Left ventricle myocardium superior (tissue), 1 donor: ENCODE results near the gene CRABP2. TPM values are rescaled to one million over a fixed set of nuclear protein-coding genes. Genes with fewer than 3 reads are reported as not detected.
A peak's percentile ranks its signal among the peaks of the same experiment; 100 is the strongest.

Experiments
- ATAC-seq: fragments of 200-7000 bp; cut with Tn5 transposase; one replicate; pipeline ENCODE4 v1.9.1; 2020; ENCODE audit warnings: mild to moderate bottlenecking, moderate library complexity
- DNase-seq: peaks from one replicate; pipeline ENCODE4 v3.0.0-alpha.2; 2020
- intact Hi-C: fragments of 100-400 bp; cut with micrococcal nuclease; formaldehyde crosslinking; loops from one replicate; pipeline ENCODE4 v1.11.0; 2022
- total RNA-seq: library from RNA; stranded (reverse); fragmentation: NEBNext Ultra II Directional; extraction: Animal tissue kit (Norgen Biotek cat#: 25700); gene quantifications from one replicate; pipeline ENCODE4 v1.2.1, GENCODE V29; 2021
- donor health status: DM: no; HTN: yes; CAD: no; lungs with severe emphysema.

CRABP2 gene
- total RNA-seq, 1 donor from 2014 or later, result 0.74 TPM

DNA sequence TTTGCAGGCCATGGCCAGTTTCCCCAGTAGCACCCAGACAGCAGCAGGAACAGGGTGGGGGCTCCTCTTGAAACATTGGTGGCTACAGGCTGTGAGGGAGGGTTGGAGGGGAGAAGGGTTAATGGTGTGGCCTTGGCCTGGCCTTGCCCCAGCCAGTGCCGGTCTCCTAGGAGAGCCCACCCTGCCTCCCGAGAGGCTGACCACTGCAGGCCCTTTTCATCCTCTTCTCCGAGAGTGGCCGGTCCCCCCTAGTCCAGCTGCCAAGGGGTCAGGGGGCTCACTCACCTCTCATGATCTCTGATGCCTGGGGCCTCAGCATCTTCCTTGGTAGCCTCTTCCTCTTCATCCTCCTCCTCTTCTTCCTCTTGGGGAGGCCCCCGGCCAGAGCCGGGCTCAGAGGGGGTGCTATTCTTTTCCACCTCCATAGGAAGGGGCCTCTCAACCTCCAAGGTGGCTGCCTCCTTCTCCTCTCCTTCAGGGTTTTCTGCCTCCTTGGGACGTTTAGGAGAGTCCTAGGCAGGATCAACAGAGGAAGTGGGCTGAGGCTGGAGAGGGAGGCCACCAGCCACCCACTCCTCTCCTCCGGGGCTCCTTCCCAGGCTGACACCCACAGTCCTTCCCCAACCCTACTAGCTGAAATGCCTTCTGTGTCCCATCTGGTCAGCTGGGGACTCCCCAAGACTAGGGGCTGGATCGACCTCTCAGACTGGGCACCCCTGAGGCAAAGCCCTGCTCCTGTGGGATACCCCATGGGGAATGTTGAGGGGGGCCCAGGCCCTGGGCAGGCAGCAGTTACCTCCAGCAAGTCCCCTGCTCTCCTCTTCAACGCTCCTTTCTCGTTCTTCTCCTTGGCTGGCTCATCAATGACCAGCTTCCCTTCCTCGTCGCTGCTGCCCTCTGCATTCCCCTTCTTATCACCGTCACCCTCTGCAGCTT, 38.3 kb upstream of the CRABP2 start:
- no peak for ATAC-seq
- intact Hi-C loops, result no loop called here

GRCh38 chr1:156742801-156743200, 37.4 kb upstream of the CRABP2 start:
- no peak for ATAC-seq
- DNase-seq, result no peak
- intact Hi-C loops, result no loop called here

More for the DNA sequence above, 38.3 kb upstream of the CRABP2 start:
- DNase-seq, result no peak

DNA sequence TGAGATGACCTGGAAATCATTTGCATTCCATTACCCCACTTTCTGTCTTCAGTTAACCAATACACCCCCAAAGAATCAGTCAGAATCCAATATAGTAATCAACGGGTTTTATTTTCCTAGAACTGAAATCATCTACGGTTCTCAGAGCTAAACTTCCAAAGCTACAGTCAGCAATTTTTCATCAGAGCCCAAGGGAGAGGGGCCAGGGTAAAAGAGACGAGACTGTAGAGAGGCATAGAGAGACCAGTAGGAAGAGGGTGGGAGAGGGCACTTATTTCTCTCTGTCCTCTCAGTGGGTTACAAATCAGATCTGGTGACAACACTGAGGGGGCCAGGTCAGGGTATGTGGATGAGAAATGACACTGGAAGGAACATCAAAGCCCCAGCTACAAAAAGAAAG, 36.6 kb upstream of the CRABP2 start:
- DNase-seq (no peak), ATAC-seq (no peak)
- intact Hi-C loops, result no loop called here

- intact Hi-C loops, result no loop called here
- ATAC-seq, result peak; percentile 1
These were observed 36.1 kb upstream of the CRABP2 start for GRCh38 chr1:156741481-156741983.

GRCh38 chr1:156740741-156741480, 35.5 kb upstream of the CRABP2 start, which contains the start of gene MRPL24:
TSS of gene MRPL24 (minus strand) at chr1:156741088. CDS start at chr1:156738704, 2,384 bp downstream.
- intact Hi-C loops, result no loop called here
- DNase-seq (peak; percentile 97), ATAC-seq (peak; percentile 92)

More at GRCh38 chr1:156741481-156741983, 36.1 kb upstream of the CRABP2 start:
- DNase-seq, result no peak

GRCh38 chr1:156740237-156740740, 34.9 kb upstream of the CRABP2 start:
- ATAC-seq (peak; percentile 2), DNase-seq (no peak)
- intact Hi-C loops, result no loop called here

DNA sequence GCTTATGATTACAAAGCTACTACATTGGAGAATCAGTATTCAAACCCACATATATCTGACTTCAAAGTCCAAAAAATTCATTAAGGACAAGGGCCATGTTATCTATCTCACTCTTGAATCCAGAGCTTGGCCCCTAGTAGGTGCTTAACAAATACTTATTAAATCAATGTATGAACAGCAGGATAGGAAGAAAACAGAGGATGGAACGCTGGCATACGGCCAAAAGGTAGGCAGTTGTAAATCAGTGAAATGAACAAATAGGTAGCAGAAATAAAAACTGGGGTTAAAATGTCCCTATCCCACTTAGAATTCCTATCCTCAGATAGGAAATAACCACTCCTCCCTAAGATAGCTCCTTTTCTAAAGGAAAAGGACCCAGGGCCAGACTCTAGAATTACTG, 33.5 kb upstream of the CRABP2 start:
- DNase-seq, result no peak
- no peak for ATAC-seq
- intact Hi-C loops, result no loop called here

DNA sequence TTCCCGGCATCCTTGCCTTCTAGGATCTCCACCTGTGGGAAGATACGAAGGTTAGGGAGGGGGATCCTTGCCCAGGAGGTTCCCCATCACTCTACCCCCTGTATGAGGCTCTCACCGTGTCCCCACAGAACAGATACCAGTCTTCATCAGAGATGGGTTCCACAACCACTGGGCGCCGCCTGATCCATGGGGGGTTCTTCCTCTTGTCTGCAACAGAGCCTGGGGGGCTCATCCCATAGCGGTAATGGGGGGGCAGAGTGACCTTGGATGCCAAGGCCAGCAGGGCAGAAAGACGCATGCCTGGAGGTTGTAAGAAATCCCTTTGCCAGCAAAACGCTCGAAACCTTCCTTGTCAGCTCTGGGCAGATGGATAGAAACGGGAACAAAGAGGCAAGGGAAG, 33.0 kb upstream of the CRABP2 start:
- DNase-seq (no peak), ATAC-seq (no peak)

GRCh38 chr1:156733989-156734584, 28.7 kb upstream of the CRABP2 start:
- intact Hi-C loops, result no loop called here
- DNase-seq (no peak), ATAC-seq (no peak)

More for the DNA sequence above, 33.0 kb upstream of the CRABP2 start:
- intact Hi-C loops, result no loop called here

DNA sequence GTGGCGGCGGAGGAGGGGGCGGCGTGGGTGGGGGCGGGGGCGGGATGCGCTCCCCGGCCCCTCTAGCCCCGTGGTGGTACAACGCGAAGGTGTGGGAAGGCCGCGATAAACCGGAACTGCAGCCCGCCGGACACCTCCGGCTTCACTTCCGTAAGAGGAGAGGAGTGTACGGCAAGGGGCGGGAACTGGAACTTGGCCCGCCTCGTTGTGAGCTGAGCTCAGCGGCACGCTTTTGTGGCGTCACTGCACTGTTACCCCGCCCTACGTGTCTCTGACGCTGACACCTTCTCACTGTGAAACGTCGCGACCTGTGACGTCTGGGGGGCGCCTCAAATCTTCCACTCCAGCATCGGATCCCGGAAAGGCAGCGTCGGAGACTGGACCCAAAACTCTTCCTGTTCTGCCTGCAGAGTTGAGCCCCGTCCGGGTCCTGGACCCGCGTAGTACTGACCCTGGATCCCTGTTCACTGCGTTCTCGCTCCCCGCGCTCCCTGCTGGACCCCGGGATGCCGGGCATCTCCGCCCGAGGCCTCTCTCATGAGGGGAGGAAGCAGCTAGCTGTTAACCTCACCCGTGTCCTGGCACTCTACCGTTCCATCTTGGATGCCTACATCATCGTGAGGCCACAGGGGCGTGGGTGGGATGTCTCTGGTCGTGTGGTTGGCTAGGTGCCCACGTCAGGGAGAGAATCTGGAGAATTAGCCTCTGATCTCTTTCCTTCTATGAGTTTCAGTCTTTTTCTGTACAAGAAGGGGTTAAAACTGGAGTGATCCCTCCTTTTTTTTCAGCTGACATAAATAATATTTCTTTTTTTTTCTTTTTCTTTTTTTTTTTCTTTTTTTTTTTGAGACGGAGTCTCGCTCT, 23.4 kb upstream of the CRABP2 start, which contains the start of gene ISG20L2:
Gene ISG20L2, minus strand, starts transcription at position 168 of the 864 bp plus-strand sequence. CDS start 1,114 bp downstream, outside the sequence.
- ATAC-seq (peak; percentile 93), DNase-seq (peak; percentile 98)
- intact Hi-C loops, result loop anchor here (5.0 kb wide), 1 partner anchor 38 kb away; the partner anchor contains the start of gene PRCC

DNA sequence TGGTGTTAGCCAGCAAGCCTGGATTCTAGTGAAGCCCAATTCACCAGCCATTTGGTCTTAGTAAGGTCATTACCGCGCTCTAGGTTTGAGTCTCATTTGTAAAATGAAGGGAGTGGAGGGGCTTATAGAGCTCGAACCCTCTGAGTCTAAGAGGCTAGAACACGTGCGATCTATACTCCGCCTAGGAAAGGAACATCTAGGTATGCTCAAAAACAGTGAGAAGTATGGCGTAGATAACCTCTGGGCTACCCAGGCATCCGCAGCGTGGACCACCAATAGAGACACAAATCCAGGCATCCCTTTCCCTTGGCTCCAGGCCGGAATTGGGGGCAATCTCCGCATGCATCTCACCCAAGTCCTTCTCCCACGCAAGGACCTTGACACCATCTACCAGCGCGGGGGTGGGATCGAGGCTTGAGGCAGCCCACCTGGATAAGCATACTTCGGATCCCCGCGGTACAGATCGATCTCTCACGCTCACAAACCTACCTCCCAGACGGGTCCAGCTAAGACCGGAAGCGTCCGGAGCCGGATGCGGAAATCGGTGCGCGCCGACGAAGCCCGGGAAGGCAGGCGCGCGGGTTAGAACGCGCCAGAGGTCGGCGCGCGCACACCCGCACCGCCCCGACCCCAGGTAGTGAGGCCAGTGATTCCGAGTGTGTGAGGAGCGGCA, 22.7 kb upstream of the CRABP2 start, which contains the start of gene METTL25B:
Gene METTL25B, plus strand, starts transcription at position 544 of the 673 bp plus-strand sequence. CDS start 636 bp downstream, outside the sequence.
- ATAC-seq, result peak; percentile 79
- DNase-seq, result peak; percentile 88
- intact Hi-C loops, result loop anchor here (5.0 kb wide), 1 partner anchor 39 kb away; the partner anchor contains the start of gene PRCC

GRCh38 chr1:156727492-156727891, 22.1 kb upstream of the CRABP2 start:
- ATAC-seq (no peak), DNase-seq (no peak)
- intact Hi-C loops, result loop anchor here (5.0 kb wide), 1 partner anchor 40 kb away; the partner anchor contains the start of gene PRCC

DNA sequence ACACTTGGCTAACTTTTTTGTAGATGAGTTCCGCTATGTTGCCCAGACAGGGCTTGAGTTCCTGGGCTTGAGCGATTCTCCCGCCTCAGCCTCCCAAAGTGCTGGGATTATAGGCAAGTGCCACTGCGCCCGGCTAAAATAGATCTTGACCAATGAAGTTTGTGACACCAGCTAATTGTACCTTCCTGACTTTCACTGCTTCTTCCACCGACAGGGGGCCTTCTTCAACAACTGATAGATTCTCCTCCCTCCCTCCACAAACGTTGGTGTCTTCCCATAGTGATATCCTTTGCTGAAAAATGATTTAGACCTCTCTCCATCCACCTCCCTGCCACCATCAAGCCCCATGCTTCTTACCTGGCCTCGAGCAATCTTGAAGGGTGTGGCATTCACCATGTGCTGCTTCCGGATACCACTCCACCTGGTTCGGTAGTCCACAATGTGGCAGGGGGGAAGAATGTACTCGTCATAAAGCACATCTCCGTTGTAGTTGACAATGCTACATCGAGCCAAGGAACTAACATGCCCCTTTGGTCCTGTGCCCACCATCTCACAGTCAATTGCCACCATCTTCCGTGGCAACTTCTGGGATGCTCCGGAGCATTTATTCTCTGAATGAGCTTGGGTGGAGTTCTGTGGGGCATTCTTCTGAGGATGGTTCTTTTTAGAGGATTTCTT, 21.3 kb upstream of the CRABP2 start:
- intact Hi-C loops, result loop anchor here (5.0 kb wide), 1 partner anchor 41 kb away; the partner anchor contains the start of gene PRCC
- DNase-seq (no peak), ATAC-seq (no peak)

DNA sequence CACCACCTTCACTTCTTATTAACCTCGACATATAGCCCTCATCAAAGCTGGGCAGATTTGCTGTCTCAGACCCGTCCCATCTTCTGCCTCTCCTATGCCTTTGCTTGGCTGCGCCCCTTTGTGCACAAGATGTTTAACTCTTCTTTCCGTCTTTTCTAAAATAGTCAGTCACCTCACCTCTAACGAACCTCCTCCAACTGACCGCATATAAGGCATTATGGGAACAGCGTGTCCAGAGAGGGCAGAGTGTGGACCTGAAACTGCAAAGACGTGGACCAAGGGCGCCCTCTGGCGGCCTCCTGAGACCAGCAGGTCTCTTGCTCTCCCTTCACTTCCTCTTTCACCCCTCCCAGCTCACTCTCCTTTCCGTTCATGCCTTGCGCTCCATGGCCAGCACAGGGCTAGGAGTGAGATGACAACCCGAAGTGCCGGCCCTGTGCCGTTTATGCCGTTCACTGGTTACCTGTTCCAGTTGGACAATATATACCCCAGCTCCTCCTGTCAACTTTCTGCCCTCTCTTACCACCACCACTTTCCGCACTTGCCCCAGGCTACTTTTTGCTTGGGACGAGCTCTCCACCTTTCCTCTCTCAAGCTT, 20.4 kb upstream of the CRABP2 start:
- peak; percentile 73 for ATAC-seq
- peak; percentile 94 for DNase-seq
- intact Hi-C loops, result loop anchor here (1.0 to 5.0 kb wide), 2 partner anchors 36 to 42 kb away; partner anchors contain the start of gene PRCC

DNA sequence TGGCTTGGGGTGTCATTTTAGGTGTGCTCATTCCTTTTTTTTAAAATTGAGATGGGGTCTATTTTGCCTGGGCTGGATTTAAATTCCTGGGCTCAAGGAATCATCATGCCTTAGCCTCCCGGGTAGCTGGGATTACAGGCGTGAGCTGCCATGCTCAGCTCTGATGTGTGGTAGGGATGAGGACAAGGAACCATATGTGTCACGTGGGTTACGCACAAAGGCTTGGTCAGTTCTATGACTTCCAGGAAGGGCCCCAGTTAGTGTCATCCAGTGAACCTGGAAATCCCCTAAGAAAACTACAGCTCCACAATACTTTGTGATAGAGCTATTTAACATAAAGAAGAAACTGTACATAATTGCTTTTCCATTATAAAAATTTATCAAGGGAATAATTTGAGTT, 16.2 kb upstream of the CRABP2 start:
- ATAC-seq (no peak), DNase-seq (no peak)
- intact Hi-C loops, result no loop called here

GRCh38 chr1:156721131-156721530, 15.7 kb upstream of the CRABP2 start:
- intact Hi-C loops, result no loop called here
- ATAC-seq, result no peak
- DNase-seq, result no peak
